Erythroblast (primary cell): Measurements from ENCODE around the gene APOBR.

Experiments used
- GATA1 ChIP-seq: IDR thresholded peaks from 2 replicates; pipeline ENCODE4 v1.6.1; 2011; ENCODE audit warnings: low read depth, mild to moderate bottlenecking, control low read depth, low read length, moderate library complexity
- POLR2A ChIP-seq: IDR thresholded peaks from 2 replicates; pipeline ENCODE4 v1.6.1; 2011; ENCODE audit warnings: mild to moderate bottlenecking, low read length

DNA sequence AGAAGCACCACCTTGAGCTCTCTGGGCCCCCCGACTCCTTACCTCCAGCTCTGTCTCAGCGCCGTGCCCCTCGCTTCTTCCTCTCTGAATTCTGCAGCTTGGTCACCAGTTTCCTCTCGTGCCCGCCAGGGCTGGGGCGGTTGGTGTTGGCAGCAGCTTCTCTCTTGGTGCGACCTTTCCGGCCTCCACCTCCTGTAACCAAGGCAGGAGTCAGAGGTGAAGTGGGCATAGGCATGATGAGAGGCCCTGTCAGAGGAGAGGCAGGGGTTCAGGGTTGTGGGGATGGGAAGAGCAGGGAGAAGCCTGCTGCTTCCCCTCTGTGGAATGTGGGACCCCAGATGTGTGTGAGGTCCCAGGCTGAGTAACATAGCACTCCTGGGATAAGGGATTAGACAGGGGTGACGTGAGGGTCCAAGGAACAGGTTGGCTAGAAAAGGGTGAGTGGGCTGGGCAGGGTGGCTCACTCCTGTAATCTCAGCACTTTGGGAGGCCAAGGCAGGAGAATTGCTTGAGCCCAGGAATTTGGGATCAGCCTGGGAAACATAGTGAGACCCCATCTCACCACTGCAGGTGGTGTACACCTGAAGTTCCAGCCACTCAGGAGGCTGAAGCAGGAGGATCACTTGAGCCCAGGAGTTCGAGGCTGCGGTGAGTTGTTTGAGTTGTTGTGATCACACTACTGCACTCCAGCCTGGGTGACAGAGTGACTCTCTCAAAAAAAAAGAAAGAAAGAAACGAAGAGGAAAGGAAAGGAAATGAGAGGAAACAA, 43.7 kb downstream of the APOBR start:
- TF ChIP-seq POLR2A (no peak), GATA1 (no peak)
